B cell (primary cell): ENCODE data around the gene PIPOX. TPM values are rescaled to one million over a fixed set of nuclear protein-coding genes. Genes with fewer than 3 reads are reported as not detected.

ENCODE experiments used
- ATAC-seq: fragments of 200-7000 bp; cut with Tn5 transposase; one replicate; pipeline ENCODE4 v1.10.0; 2021; ENCODE audit warnings: low read depth, mild to moderate bottlenecking, moderate number of reproducible peaks, moderate library complexity
- CTCF ChIA-PET: fragments of 350-600 bp; sonication (Branson Sonifier 250); formaldehyde crosslinking; loops from one replicate; lab custom pipeline; 2021; ENCODE audit warnings: antibody characterized with exemption, inconsistent platforms; lab: Charles Lee
- POLR2A ChIA-PET: fragments of 350-600 bp; sonication (Branson Sonifier 250); formaldehyde crosslinking; loops from one replicate; lab custom pipeline; 2021; ENCODE audit warnings: antibody characterized with exemption; lab: Charles Lee
- DNase-seq: peaks from one replicate; pipeline ENCODE4 v3.0.0; 2013
- H2AFZ ChIP-seq: 2 replicates; pipeline ENCODE4 v1.6.1; 2012; ENCODE audit warnings: mild to moderate bottlenecking, low read depth, low read length; ENCODE audit not compliant: insufficient read depth, poor library complexity, severe bottlenecking
- H3K27ac ChIP-seq, 2 donors: 1 replicate in 1 of 2; 2 replicates in 1 of 2; pipeline ENCODE4 v1.5.1; 2012 to 2013; ENCODE audit warnings: low read length in 2 of 2, mild to moderate bottlenecking in 2 of 2, moderate library complexity in 1 of 2
- H3K27me3 ChIP-seq, 4 experiments: fragments of 200-600 bp in 1 of 4; sonication (generic) in 1 of 4; replicated peaks in 1 of 4; 1 replicate in 2 of 4; 2 replicates in 2 of 4; pipeline versions ENCODE4 v1.6.1 to v1.7.0; 2013 to 2016; ENCODE audit warnings: low read length in 3 of 4, mild to moderate bottlenecking in 2 of 4, mixed read lengths in 1 of 4, moderate library complexity in 1 of 4; ENCODE audit not compliant: insufficient read depth in 4 of 4, control insufficient read depth in 3 of 4; ENCODE audit errors: control extremely low read depth in 1 of 4
- H3K36me3 ChIP-seq, 2 experiments: replicated peaks in 1 of 2; 1 replicate in 1 of 2; 2 replicates in 1 of 2; pipeline versions ENCODE4 v1.6.1 to v1.7.1; 2013; ENCODE audit warnings: low read length in 1 of 2; ENCODE audit not compliant: insufficient read depth in 2 of 2, control insufficient read depth in 1 of 2; ENCODE audit errors: control extremely low read depth in 1 of 2, extremely low read depth in 1 of 2
- H3K4me1 ChIP-seq, 2 donors: fragments of 200-600 bp in 1 of 2; sonication (generic) in 1 of 2; 1 replicate in 1 of 2; 2 replicates in 1 of 2; pipeline versions ENCODE4 v1.5.1 to v1.6.1; 2013 to 2017; ENCODE audit warnings: low read length in 2 of 2; ENCODE audit not compliant: control insufficient read depth in 2 of 2, insufficient read depth in 2 of 2
- H3K4me2 ChIP-seq: replicated peaks from 2 replicates; pipeline ENCODE3; 2012; ENCODE audit warnings: mild to moderate bottlenecking, low read depth, low read length; ENCODE audit not compliant: poor library complexity, severe bottlenecking
- H3K4me3 ChIP-seq, 5 experiments: fragments of 200-600 bp in 1 of 5; sonication (generic) in 1 of 5; 1 replicate in 3 of 5; 2 replicates in 2 of 5; pipeline versions ENCODE4 v1.5.1 to v1.7.0; 2011 to 2016; ENCODE audit warnings: low read length in 4 of 5, mild to moderate bottlenecking in 4 of 5, low read depth in 2 of 5, control low read depth in 1 of 5, moderate library complexity in 1 of 5; ENCODE audit not compliant: insufficient read depth in 1 of 5; ENCODE audit errors: control extremely low read depth in 1 of 5, extremely low read depth in 1 of 5
- H3K79me2 ChIP-seq: fragments of 200-600 bp; sonication (generic); one replicate; pipeline ENCODE4 v1.6.0; 2016; ENCODE audit warnings: low read length; ENCODE audit not compliant: control insufficient read depth, insufficient read depth
- H3K9ac ChIP-seq: fragments of 200-600 bp; sonication (generic); 2 replicates; pipeline ENCODE4 v1.6.1; 2017; ENCODE audit warnings: mild to moderate bottlenecking, low read length, moderate library complexity
- H3K9me3 ChIP-seq, 3 donors: one replicate each; pipeline versions ENCODE4 v1.6.1 to v1.7.1; 2013; ENCODE audit warnings: low read length in 2 of 3; ENCODE audit not compliant: control insufficient read depth in 2 of 3, insufficient read depth in 1 of 3; ENCODE audit errors: control extremely low read depth in 1 of 3
- H4K20me1 ChIP-seq: 2 replicates; pipeline ENCODE4 v1.6.0; 2012; ENCODE audit warnings: mild to moderate bottlenecking, low read length; ENCODE audit not compliant: insufficient read depth, control insufficient read depth, poor library complexity, severe bottlenecking
- H3K27ac Mint-ChIP-seq: one replicate; pipeline ENCODE4 v1.8.0; 2021; ENCODE audit warnings: mixed read lengths
- H3K27me3 Mint-ChIP-seq: one replicate; pipeline ENCODE4 v1.8.0; 2021; ENCODE audit warnings: mixed read lengths
- H3K4me1 Mint-ChIP-seq: one replicate; pipeline ENCODE4 v1.8.0; 2021; ENCODE audit warnings: mixed read lengths
- H3K4me3 Mint-ChIP-seq: one replicate; pipeline ENCODE4 v1.8.0; 2021; ENCODE audit warnings: mixed read lengths
- H3K9me3 Mint-ChIP-seq: one replicate; pipeline ENCODE4 v1.8.0; 2022; ENCODE audit warnings: mixed read lengths; ENCODE audit not compliant: insufficient read depth
- EZH2 ChIP-seq: IDR thresholded peaks from 2 replicates; pipeline ENCODE4 v1.6.1; 2012; ENCODE audit warnings: borderline replicate concordance, low read depth, mild to moderate bottlenecking, moderate library complexity, low read length; ENCODE audit not compliant: insufficient read depth, poor library complexity, severe bottlenecking
- WGBS: methylation state at CpG from one replicate; pipeline ENCODE4 v1.1.5; 2013; ENCODE audit warnings: missing lambda C conversion rate; ENCODE audit not compliant: insufficient coverage; 5-methylcytosine and 5-hydroxymethylcytosine counted together
- intact Hi-C: fragments of 100-400 bp; cut with micrococcal nuclease; formaldehyde crosslinking; loops from one replicate; pipeline ENCODE4 v1.10.0; 2022
- polyA plus RNA-seq: library from polyadenylated mRNA; depleted of rRNA; stranded (reverse); fragments of >200 nt; gene quantifications from 2 replicates; pipeline ENCODE4 v1.2.3, GENCODE V29; 2012
- total RNA-seq, 2 donors: library from RNA; stranded (reverse); fragments of 120-200 nt in 1 of 2; gene quantifications; 1 replicate in 1 of 2; 2 replicates in 1 of 2; pipeline versions ENCODE4 v1.2.3 to v1.2.4, GENCODE V29; 2013 to 2022
- TF ChIP-seq, protein P1 (sequence below): fragments of 200-600 bp; IDR thresholded peaks from one replicate; pipeline ENCODE4 v1.8.0; 2022; ENCODE audit warnings: antibody characterized with exemption, mild to moderate bottlenecking

Gene PIPOX
- total and polyA plus RNA-seq, 2 donors (not counting 1 experiment from before 2014, with no cell fraction given), result 0.95 to 15.0 TPM

DNA sequence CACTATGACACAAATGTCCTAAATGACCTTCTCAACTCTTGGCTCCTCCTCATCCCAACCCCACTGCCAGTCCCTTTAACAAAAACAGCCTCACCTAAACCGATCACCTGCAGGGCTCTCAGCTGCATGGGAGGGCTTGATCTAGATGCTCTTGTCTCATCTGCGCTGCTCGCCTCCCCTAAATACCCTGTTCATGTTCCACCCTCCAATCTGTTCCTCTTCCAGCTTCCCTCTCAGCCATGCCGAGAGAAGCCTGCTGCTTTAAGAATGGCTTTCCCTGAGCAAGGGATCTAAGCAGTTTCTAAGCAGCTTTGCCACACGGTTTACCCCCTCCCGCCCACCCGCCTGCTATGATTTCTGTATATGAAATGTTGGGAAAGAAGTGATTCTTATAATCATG is 23.7 kb downstream of the PIPOX start:
- CTCF ChIA-PET, result no interaction called here

DNA sequence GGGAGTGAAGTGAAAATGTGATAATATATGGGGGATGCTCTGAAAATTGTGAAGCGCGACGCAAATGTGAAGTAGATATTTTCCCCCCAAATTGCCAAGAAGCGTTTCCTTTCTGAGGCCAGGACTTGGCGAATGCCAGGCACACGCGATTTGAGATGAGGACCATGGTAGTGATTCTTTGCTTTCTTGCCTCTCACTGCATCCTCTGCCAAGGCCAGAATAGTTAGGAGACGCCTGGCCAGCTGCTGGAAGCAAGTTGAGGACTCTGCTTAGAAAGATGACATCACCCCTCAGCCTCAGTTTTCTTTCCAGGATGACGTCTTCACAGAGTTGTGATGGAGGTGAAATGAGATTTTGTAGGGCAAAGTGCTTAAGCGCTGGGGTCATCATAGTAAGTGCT is 25.9 kb downstream of the PIPOX start:
- Histone ChIP-seq H3K4me1 (no peaks in the 10 kb centered on the region), H3K4me2 (no peak overlapping the region), H3K36me3 (no peaks in the 10 kb centered on the region), H3K79me2 (no peaks in the 10 kb centered on the region), H3K27me3 (no peaks in the 10 kb centered on the region), H3K9me3 (no peaks in the 10 kb centered on the region), H3K4me3 (no peak overlapping the region), H3K9ac (no peak overlapping the region), H4K20me1 (no peaks in the 10 kb centered on the region), H2AFZ (no peak overlapping the region), H3K27ac (no peak overlapping the region)
- 97% methylated on average over 8 of the region's 10 CpGs for WGBS
- DNase-seq (no peak), ATAC-seq (no peak)
- Mint-ChIP-seq H3K27ac (no peak overlapping the region), H3K9me3 (no peaks in the 10 kb centered on the region), H3K4me3 (no peak overlapping the region), H3K27me3 (no peaks in the 10 kb centered on the region), H3K4me1 (no peaks in the 10 kb centered on the region)
- CTCF ChIA-PET, result interaction anchor here (1.8 kb wide), 1 partner anchor 103 kb away, joined by 3 read pairs; no protein-coding TSS in a partner anchor
- intact Hi-C loops, result no loop called here
- POLR2A ChIA-PET, result interaction anchor here (0.7 kb wide), 1 partner anchor 103 kb away, joined by 3 read pairs; no protein-coding TSS in a partner anchor
- TF ChIP-seq EZH2, result no peak
- TF ChIP-seq, protein P1, sequence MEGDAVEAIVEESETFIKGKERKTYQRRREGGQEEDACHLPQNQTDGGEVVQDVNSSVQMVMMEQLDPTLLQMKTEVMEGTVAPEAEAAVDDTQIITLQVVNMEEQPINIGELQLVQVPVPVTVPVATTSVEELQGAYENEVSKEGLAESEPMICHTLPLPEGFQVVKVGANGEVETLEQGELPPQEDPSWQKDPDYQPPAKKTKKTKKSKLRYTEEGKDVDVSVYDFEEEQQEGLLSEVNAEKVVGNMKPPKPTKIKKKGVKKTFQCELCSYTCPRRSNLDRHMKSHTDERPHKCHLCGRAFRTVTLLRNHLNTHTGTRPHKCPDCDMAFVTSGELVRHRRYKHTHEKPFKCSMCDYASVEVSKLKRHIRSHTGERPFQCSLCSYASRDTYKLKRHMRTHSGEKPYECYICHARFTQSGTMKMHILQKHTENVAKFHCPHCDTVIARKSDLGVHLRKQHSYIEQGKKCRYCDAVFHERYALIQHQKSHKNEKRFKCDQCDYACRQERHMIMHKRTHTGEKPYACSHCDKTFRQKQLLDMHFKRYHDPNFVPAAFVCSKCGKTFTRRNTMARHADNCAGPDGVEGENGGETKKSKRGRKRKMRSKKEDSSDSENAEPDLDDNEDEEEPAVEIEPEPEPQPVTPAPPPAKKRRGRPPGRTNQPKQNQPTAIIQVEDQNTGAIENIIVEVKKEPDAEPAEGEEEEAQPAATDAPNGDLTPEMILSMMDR, result no peak

More for the DNA sequence above, 23.7 kb downstream of the PIPOX start:
- Histone ChIP-seq H3K27ac (no peak overlapping the region), H3K9ac (no peak overlapping the region), H3K4me1 (no peaks in the 10 kb centered on the region), H3K9me3 (no peaks in the 10 kb centered on the region), H2AFZ (no peak overlapping the region), H4K20me1 (no peaks in the 10 kb centered on the region), H3K79me2 (no peaks in the 10 kb centered on the region), H3K36me3 (no peaks in the 10 kb centered on the region), H3K27me3 (no peaks in the 10 kb centered on the region), H3K4me2 (no peak overlapping the region), H3K4me3 (no peak overlapping the region)
- H3K9me3 Mint-ChIP-seq, result no peaks in the 10 kb centered on the region
- no peak for ATAC-seq
- no peak for DNase-seq
- intact Hi-C loops, result no loop called here
- no peak overlapping the region for H3K27ac Mint-ChIP-seq
- 92% methylated on average over 4 of the region's 7 CpGs for WGBS
- TF ChIP-seq, protein P1, result no peak
- no peak for TF ChIP-seq EZH2
- POLR2A ChIA-PET, result interaction anchor here (0.6 kb wide), 1 partner anchor 441 kb away, joined by 8 read pairs; no protein-coding TSS in a partner anchor
- no peaks in the 10 kb centered on the region for H3K27me3 Mint-ChIP-seq
- H3K4me1 Mint-ChIP-seq, result no peaks in the 10 kb centered on the region
- H3K4me3 Mint-ChIP-seq, result no peak overlapping the region
